HuH-7 (cell line): Measurements from ENCODE around the gene TTC27.

Experiments used
- DNase-seq: peaks from one replicate; pipeline ENCODE4 v3.0.0; 2011; ENCODE audit warnings: low spot score

TTC27 gene

GRCh38 chr2:32755666-32756065, 127.8 kb downstream of the TTC27 start:
- DNase-seq = no peak

DNA sequence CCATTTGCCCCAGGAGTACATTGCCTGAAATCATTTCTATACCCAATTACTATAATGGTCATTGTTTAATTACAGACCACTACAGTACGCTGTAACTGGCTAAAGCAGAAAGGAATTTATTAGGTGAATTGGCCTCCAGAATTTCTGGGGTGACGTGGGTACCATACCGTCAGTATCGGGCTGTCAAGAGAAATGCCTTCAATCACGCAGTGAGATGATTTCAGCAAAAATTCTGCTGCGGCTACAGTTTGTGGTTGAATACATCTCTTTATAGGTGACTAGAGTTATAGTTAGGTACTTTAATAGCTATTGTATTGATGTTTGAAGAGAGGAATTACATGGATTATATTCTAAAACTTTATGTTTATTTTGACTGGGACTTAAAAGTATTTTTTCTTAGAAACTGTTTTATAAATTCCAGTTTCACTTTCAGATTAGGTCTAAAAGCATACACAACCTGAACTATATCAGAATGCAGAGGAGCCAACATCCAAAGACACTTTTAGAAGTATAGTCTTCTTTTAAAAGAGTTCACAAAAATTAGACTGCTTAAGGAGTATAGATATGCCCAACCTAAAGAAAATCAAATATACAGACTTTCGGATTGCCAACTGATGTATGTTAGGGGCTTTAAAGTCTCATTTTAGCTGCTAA, 128.4 kb downstream of the TTC27 start:
- DNase-seq = no peak

DNA sequence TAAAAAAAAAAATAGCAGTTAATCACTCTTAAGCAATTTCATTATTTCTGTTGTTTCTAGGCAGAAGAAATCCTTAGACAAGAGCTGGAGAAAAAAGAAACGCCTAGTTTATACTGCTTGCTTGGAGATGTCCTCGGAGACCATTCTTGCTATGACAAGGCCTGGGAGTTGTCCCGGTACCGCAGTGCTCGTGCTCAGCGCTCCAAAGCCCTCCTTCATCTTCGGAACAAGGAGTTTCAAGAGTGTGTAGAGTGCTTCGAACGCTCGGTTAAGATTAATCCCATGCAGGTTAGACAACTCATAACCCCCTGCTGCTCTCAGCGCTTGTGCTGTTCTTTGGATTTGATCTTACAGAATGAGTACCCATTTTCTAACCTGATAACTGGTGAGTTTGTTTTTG, 130.4 kb downstream of the TTC27 start:
- DNase-seq = no peak

DNA sequence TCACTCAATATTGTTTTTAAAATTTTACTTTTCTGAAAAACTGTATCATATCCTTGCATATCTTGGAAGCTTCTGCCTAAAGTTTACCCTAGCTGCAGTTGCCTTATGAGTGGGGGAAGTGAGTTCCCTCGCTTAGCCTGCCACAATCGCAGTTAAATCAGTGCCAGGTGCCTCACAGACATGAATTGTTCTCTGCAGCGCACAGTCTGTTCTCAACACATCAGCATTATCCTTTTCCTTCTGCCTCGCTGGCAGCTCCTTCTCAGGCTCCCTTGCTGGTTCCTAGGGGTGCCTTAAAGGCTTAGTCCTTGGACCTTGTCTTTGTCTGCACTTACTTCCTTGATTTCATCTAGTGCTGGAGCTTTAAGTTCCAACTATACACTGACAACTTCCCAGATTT, 132.8 kb downstream of the TTC27 start:
- DNase-seq = no peak

- no peak for DNase-seq
These were observed 140.7 kb downstream of the TTC27 start for GRCh38 chr2:32768387-32769174.

DNA sequence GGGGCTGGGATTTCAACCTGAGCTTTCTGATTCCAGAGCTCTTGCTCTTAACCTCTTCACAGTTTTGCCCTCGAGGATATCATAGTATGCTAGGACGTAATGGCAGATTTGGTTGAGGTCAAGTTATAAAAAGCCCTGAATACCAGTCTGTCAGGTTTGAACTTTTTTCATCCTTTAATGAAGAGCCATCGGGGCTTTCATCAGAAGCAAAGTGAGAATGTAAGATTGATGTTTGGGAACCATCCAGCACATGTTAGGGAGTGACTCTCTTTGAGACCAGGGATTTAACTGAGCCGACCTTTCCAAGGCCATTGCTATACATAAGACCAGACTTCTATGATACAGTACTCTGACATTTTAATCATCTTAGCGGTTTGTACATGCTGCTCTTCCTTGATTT, 142.5 kb downstream of the TTC27 start:
- DNase-seq = no peak

GRCh38 chr2:32772638-32773447, 145.0 kb downstream of the TTC27 start:
- DNase-seq = peak; percentile 34

- no peak for DNase-seq
These were observed 145.6 kb downstream of the TTC27 start for GRCh38 chr2:32773448-32773808.

GRCh38 chr2:32775954-32776353, 148.1 kb downstream of the TTC27 start:
- DNase-seq = no peak

GRCh38 chr2:32777714-32778113, 149.9 kb downstream of the TTC27 start:
- DNase-seq = no peak

GRCh38 chr2:32780961-32781360, 153.1 kb downstream of the TTC27 start:
- DNase-seq = no peak

GRCh38 chr2:32783469-32783868, 155.6 kb downstream of the TTC27 start:
- DNase-seq = no peak

DNA sequence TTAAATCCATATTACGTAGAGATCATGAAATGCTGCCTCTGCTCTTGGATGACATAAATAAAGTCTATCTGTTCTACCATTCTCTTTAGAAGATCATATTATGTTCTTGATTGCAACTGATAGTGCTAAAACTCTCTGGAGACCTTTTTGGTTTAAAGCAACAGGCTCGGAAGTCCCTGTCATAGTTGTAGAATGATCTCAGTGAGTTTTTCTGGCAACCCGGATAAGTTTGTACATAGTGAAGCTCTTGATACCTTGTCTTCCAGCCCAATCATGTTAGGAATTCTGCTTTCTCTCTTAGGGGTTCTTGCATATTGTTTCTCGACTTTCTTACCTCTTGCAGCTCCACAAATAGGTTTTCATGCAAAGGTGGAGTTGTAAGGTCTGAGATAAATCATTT, 156.1 kb downstream of the TTC27 start:
- no peak for DNase-seq

- no peak for DNase-seq
These were observed 159.4 kb downstream of the TTC27 start for GRCh38 chr2:32787207-32787606.

DNA sequence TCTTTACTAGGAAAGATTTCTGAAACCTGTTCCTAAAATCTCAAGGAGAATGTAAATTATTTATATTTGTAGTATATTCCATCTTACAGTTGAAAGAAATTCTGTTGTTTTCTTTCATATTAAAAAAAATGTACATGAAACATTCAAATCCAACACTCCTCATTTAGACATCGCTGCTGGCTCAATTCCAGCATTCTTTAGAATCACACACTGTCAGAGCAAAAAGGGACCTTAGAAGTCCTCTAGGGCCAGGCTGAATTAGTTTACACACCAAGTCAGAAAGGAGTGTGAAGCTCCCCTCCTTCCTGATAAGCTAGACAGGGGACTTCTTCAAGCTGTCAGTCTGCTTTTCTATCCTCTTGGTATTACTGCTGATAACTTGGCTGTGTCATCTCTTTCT, 160.3 kb downstream of the TTC27 start:
- no peak for DNase-seq

GRCh38 chr2:32792416-32792815, 164.6 kb downstream of the TTC27 start:
- no peak for DNase-seq

DNA sequence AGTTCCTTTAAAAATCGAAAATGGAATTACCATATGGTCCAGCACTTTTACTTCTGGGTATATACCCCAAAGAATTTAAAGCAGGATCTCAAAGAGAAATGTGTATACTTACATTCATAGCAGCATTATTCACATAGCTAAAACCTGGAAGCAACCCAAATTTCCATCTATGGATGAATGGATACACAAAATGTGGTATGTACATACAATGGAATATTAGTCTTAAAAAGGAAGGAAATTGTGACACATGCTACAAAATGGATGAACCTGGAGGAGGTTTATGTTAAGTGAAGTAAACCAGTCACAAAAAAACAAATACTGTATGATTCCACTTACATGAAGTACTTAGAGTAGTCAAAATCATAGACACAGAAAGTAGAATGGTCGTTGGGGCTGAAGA, 171.0 kb downstream of the TTC27 start:
- DNase-seq = no peak

- DNase-seq = no peak
These were observed 173.9 kb downstream of the TTC27 start for GRCh38 chr2:32801741-32802140.

DNA sequence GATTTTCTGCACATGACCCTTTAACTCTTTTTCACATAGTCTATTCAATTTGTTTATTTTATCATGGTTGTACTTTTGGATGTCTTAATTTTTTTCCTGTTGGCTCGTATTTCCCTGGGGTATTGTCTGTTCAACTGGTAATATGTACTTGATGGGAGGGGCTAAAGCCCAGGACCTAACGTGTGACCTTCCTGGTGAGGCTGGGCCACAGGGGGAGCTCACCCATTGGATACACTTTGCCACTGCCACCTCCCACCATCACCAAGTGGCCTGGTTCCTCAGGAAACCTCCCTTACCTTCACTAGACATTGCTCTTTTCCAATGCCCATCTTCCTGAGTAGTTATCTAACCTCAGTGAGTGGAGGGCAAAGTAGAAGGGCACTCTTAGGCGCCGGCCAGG, 175.0 kb downstream of the TTC27 start:
- no peak for DNase-seq

DNA sequence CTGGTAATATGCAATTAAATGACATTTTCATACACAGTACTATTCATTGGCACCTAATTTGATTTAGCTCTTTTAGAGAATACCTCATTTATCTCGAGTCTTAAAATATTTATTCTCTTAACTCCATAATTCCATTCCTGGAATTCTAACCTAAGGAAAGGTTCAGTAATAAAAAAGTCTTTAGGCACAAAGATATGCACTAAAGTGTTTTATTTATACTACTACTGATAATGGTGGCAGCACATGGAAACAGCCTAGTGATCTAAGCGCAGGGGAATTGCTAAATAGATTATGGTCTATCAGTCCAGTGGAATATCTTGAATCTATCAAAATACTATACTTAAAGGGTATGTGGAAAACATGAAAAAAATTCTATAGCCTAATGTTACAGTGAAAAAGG, 176.4 kb downstream of the TTC27 start:
- DNase-seq = no peak

DNA sequence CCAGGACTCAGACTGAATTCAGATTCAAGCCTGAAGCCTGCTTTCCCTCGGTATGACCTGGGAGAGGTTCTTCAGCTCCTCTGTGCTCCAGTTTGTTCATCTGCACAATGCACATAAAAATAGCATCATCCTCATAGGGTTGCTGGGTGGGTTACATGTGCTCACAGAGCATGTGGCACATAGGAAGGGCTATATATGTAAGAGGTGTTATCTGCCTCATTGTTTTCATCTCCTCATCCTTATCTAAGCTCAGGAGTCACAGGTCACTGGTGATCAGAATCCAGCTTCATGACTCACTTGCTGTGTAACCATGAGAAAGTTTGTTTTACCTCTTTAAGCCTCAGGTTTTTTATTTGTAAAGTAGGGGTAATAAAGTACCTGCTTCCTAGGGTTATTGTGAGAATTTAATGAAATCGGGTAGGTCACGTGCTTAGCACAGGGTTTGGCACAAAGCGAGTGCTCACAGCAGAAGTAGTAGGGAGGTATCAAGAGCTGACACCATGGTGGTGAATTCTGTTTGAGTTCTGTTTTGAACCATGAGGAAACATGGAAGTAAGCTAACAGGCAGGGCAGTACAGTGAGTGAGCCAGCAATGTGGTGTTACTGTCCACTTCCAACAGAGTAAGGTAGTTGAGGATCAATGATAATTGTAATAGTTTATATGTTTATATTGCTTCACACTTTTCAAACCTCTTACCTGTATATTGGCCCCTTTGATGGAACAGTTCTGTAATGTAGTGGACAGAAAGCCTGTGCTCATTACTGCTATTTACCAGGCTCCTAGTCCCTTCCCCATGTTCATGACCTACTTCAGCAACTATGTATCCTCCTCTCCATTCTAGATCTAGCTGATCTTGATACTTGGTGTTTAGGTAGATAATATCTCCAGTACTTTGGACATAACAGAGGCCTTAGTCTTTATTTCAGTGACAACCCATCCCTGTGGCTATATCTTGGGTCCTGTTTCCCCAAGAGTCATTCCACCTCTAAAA, 177.6 kb downstream of the TTC27 start:
- peak; percentile 50 for DNase-seq

GRCh38 chr2:32806857-32807256, 179.0 kb downstream of the TTC27 start:
- no peak for DNase-seq
